Measurements from ENCODE around the gene PCBP2.
A peak's percentile ranks its signal among the peaks of the same experiment; 100 is the strongest.

PCBP2 gene

DNA sequence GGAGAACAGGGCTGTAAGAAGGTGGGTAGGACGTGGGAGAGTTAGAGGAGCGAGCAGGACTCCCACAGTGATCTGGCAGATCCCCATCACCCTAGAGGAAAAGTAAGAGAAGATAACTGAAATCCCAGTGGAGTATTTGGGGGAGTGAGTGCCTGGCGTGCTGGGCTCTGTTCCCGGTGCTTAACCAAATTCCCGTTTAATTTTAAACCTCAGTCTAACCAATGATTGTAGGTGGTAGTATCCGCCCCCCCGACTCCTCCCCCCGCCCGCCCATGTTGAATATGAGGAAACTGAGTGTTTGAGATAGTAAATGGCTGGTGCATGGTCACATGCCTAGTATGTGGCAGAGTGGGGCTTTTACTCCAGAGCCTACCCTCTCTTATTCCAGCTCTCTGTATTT is 50.4 kb downstream of the PCBP2 start:
- H3K4me1 Mint-ChIP-seq (ENCODE audit: low read depth) = peaks cover 39% of the 10 kb centered on the region
- no peaks in the 10 kb centered on the region for H3K27me3 Mint-ChIP-seq
- H3K36me3 Mint-ChIP-seq (ENCODE audit: low read depth) = peaks cover 13% of the 10 kb centered on the region
- no peaks in the 10 kb centered on the region for H3K9me3 Mint-ChIP-seq
- H3K27ac Mint-ChIP-seq = peak overlapping the region; percentile 89
- H3K4me3 Mint-ChIP-seq = peak overlapping the region; percentile 89

DNA sequence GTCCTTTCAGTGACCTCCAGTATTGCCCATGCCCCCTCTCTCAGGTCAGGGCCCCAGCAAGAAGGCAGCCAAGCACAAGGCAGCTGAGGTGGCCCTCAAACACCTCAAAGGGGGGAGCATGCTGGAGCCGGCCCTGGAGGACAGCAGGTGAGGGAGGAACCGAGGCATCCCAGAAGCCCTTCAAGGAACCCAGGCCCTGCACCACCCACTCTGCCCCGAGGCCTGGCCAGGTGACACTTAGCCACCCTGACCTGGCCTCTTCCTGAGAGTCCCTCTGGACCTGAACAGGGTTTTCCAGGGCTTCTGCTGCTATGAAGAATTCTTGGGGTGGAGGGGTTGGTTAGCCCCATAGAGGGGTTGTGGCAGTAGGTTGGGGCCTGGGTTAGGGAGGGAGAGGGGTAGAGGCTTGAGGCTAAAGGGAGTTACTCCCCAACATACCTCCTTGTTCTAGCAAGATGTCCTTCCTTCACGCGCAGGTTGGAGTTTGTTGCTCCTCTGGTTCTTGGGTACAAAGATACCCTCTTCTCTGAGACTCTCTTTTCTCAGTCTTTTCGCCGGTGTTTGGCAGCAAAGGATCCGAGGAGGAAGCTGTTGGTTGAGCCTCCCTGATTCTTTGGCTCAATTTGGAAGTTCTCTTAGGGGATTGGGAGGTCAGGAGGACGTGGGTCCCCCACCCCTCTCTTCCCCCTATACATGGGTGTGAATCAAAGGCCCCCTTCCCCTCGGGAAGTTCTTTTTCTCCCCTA is 51.3 kb downstream of the PCBP2 start:
- H3K27me3 Mint-ChIP-seq = no peaks in the 10 kb centered on the region
- H3K36me3 Mint-ChIP-seq (ENCODE audit: low read depth) = peaks cover 13% of the 10 kb centered on the region
- peaks cover 35% of the 10 kb centered on the region for H3K4me1 Mint-ChIP-seq (ENCODE audit: low read depth)
- H3K27ac Mint-ChIP-seq = no peak overlapping the region
- no peaks in the 10 kb centered on the region for H3K9me3 Mint-ChIP-seq
- no peak overlapping the region for H3K4me3 Mint-ChIP-seq

DNA sequence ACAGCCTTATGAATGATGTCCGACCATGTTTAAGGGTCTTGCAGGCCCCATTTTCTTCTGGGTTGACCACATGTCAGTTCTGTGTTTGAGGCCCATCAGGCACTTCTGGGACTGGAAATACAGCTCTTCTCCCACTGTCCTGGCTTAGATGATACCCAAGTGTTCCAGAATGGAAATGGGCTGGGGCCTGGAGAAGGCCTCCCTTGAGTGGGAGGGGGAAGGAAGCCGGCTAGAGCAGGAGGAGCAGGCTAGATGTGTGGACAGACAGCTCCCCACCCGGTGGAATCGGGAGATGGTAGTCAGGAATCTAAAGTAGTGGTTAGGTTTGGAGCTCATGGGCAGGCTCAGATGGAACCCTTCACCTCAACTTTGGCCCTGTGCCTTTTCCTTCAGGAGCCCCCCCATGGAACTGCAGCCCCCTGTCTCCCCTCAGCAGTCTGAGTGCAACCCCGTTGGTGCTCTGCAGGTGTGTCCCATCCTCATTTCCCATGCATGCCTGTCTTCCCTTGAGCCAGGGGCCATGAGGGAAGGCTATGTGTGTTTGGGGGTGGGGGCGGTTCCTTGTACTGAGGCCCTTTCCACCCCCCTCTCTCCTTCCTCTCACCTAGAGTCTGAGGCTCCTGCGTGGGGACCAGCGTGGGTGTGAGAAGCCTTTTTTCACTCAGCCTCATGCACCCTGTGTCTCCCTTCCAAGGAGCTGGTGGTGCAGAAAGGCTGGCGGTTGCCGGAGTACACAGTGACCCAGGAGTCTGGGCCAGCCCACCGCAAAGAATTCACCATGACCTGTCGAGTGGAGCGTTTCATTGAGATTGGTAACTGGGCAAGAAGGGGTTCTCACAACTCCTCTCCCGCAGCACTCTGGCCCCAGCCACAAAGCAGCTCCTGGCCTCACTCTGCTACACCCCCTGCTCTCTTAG is 52.4 kb downstream of the PCBP2 start:
- H3K4me1 Mint-ChIP-seq (ENCODE audit: low read depth) = peaks cover 30% of the 10 kb centered on the region
- H3K9me3 Mint-ChIP-seq = no peaks in the 10 kb centered on the region
- H3K27ac Mint-ChIP-seq = no peak overlapping the region
- no peak overlapping the region for H3K4me3 Mint-ChIP-seq
- H3K27me3 Mint-ChIP-seq = no peaks in the 10 kb centered on the region
- peaks cover 13% of the 10 kb centered on the region for H3K36me3 Mint-ChIP-seq (ENCODE audit: low read depth)

DNA sequence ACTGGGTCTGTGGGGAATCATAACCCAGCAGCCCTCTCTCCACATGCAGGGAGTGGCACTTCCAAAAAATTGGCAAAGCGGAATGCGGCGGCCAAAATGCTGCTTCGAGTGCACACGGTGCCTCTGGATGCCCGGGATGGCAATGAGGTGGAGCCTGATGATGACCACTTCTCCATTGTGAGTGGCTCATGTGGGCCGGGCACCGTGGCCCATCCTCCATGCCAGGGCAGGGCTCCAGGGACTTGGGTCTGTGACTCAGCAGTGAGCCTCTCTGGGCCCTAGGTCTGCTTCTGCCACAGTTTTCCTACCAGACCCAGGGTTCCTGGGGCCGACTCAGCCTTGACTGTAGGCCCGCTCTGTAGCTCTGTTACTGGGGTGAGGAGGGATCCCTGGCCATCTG is 53.2 kb downstream of the PCBP2 start:
- Mint-ChIP-seq H3K27ac (no peak overlapping the region), H3K36me3 (ENCODE audit: low read depth) (peaks cover 13% of the 10 kb centered on the region), H3K4me1 (ENCODE audit: low read depth) (peaks cover 26% of the 10 kb centered on the region), H3K27me3 (no peaks in the 10 kb centered on the region), H3K4me3 (no peak overlapping the region), H3K9me3 (no peaks in the 10 kb centered on the region)

DNA sequence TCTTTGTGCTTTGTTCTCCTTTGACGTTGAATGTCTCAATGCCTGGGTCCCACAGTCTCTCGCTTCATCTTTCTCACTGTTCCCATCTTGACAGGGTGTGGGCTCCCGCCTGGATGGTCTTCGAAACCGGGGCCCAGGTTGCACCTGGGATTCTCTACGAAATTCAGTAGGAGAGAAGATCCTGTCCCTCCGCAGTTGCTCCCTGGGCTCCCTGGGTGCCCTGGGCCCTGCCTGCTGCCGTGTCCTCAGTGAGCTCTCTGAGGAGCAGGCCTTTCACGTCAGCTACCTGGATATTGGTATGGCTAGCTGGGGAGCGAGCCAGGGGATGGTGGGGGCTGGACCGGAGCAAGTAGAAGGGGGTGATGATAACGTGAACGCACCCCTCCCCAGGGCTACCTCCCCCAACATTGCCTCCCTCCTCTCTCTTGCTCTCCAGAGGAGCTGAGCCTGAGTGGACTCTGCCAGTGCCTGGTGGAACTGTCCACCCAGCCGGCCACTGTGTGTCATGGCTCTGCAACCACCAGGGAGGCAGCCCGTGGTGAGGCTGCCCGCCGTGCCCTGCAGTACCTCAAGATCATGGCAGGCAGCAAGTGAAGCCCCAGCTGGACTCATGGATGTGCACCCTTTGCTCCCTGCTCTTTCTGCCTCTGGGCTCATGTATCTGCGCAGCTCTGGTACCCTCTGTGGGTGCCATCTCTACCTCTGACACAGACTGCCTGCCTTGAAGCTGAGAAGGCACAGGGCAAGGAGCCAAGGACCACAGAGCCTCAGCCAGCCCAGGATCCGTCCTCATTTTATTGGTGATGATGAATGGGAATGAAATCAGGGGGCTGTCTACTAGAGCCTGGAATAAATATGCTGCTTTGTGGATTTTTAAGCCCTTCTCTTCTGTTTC is 53.9 kb downstream of the PCBP2 start:
- no peaks in the 10 kb centered on the region for H3K27me3 Mint-ChIP-seq
- no peak overlapping the region for H3K4me3 Mint-ChIP-seq
- H3K4me1 Mint-ChIP-seq (ENCODE audit: low read depth) = peaks cover 24% of the 10 kb centered on the region
- H3K27ac Mint-ChIP-seq = no peak overlapping the region
- H3K9me3 Mint-ChIP-seq = no peaks in the 10 kb centered on the region
- peaks cover 13% of the 10 kb centered on the region for H3K36me3 Mint-ChIP-seq (ENCODE audit: low read depth)

DNA sequence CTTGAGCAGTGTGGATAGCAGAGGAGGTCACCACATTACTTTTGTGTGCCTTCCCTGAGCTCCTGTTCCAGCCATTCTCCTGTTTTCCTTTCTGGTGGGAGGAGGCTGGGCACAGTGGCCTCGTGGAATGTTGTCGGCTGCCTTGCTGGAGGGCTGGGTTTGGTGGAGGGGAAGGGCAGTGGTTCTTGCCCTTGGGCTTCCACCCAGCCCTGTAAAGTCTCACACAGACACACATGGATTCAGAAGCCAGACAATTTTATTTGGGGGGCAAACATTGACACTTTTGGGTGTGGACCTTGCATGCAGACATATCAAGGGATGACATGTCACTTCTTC is 54.5 kb downstream of the PCBP2 start:
- Mint-ChIP-seq H3K36me3 (ENCODE audit: low read depth) (peaks cover 13% of the 10 kb centered on the region), H3K4me3 (no peak overlapping the region), H3K9me3 (no peaks in the 10 kb centered on the region), H3K27ac (no peak overlapping the region), H3K27me3 (no peaks in the 10 kb centered on the region), H3K4me1 (ENCODE audit: low read depth) (peaks cover 23% of the 10 kb centered on the region)

DNA sequence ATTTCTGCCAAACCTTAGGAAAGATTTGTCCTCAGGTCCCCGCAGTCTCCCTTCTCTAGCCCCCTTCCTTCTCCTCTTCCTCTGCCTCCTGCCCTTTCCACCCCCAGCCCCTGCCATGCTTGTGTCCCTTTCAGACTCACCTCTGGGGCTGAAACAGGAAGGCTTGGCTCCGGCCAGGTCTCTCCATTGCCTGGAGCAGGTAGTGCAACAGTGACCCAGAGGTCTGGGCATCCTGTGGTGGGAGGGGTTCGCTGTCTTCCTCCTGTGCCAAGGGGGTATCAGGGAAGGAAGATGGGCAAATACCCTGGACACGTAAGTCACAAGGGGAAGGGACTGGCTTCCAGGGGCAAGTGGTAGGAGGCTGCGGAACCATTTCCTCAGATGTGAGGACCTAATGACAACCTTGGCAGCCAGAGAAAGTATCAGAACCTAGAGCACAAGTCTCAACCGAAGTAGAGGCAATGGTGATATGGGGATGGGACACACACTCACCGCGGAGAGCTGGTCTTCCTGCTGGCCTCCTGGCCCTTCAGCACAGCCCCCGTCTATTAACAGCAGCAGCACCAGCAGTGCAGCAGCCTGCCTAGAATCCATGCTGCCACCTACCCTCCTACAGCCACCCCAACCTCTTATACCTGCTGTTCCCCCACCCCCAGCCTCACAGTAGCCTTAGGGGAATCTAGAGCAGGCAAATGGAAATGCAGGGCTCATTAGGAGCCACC is 55.1 kb downstream of the PCBP2 start, which contains the start of gene NPFF:
TSS of gene NPFF (minus strand) at position 604 of the 722 bp plus-strand sequence. CDS start at position 594, 10 bp downstream.
- Mint-ChIP-seq H3K27me3 (no peaks in the 10 kb centered on the region), H3K27ac (no peak within 1 kb of the TSS), H3K9me3 (no peaks in the 10 kb centered on the region), H3K4me3 (no peak within 1 kb of the TSS), H3K4me1 (ENCODE audit: low read depth) (peaks cover 17% of the 10 kb centered on the region), H3K36me3 (ENCODE audit: low read depth) (peaks cover 13% of the 10 kb centered on the region)

DNA sequence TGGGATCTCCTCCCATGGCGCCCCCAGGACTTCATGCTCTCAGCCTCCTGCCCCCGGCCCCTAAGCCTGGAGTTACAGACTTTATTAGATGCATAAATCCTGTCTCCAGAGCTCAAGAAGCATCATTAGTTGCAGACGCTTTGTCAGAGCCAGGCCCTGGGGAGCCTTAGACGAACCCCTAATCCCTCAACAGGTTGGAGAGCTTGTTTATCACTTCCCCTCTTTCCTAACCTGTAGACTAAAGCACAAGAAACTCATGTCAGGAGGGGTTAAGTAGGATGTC is 55.6 kb downstream of the PCBP2 start:
- peaks cover 13% of the 10 kb centered on the region for H3K4me1 Mint-ChIP-seq (ENCODE audit: low read depth)
- peaks cover 13% of the 10 kb centered on the region for H3K36me3 Mint-ChIP-seq (ENCODE audit: low read depth)
- H3K27ac Mint-ChIP-seq = no peak overlapping the region
- no peaks in the 10 kb centered on the region for H3K27me3 Mint-ChIP-seq
- no peaks in the 10 kb centered on the region for H3K9me3 Mint-ChIP-seq
- H3K4me3 Mint-ChIP-seq = no peak overlapping the region

DNA sequence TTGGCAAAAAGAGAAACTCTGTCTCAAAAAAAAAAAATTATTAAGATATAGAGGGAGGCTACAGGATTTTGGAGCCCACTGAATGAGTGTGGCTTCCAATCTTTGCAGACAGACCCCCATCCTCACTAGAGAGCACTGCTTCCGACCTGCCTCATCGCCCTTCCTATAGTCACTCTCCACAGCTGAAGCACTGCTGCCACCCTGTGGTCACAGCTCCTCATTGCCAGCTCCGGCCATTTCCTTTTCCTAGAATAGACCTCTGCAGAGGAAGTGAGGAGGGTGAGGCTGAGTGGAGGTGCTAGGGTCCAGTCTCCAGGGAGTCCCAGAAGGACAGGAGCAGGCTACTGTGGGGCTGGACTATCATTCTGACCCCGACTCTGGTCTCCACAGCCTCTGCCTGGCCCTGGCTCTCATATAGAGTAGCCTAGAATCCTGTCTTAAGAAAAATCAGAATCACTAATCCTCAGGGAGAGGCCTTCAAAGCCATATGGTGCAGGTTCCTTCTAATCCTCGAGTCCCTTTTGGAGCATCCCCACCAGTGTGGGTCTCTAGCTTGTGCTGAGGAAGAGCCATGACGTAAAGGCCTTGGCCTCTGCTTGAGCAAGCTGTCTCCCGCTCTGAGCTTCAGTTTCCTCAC is 56.8 kb downstream of the PCBP2 start:
- Mint-ChIP-seq H3K27me3 (no peaks in the 10 kb centered on the region), H3K4me3 (no peak overlapping the region), H3K36me3 (ENCODE audit: low read depth) (peaks cover 13% of the 10 kb centered on the region), H3K27ac (peak overlapping the region; percentile 26), H3K9me3 (no peaks in the 10 kb centered on the region), H3K4me1 (ENCODE audit: low read depth) (peaks cover 5% of the 10 kb centered on the region)

DNA sequence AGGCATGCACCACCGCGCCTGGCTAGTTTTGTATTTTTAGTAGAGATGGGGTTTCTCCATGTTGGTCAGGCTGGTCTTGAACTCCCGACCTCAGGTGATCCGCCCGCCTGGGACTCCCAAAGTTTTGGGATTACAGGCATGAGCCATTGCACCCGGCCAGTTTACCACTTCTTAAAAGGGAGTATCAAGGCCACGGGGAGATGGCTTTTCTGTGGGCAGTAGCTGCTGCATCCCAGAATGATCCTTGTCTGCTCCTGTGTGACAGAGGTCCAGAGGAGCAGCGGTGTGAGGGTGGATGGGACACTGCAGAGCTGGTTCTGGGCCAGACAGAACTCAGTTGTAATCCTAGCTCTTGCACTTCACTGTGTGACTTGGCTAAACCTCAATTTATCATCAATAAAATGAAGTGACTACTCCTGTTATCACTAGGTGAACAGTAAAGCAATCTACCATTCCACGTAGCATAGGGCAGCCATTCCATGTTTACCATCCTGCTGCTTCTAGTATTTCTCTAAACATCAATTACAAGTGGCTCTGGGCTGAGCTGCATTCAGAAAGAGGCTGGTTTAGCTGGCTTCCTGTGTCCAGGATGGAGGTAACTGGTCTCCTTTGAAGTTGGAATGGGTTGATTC is 58.4 kb downstream of the PCBP2 start:
- Mint-ChIP-seq H3K36me3 (ENCODE audit: low read depth) (peaks cover 11% of the 10 kb centered on the region), H3K4me3 (no peak overlapping the region), H3K4me1 (ENCODE audit: low read depth) (peaks cover 5% of the 10 kb centered on the region), H3K27me3 (no peaks in the 10 kb centered on the region), H3K27ac (peak overlapping the region; percentile 38), H3K9me3 (no peaks in the 10 kb centered on the region)

DNA sequence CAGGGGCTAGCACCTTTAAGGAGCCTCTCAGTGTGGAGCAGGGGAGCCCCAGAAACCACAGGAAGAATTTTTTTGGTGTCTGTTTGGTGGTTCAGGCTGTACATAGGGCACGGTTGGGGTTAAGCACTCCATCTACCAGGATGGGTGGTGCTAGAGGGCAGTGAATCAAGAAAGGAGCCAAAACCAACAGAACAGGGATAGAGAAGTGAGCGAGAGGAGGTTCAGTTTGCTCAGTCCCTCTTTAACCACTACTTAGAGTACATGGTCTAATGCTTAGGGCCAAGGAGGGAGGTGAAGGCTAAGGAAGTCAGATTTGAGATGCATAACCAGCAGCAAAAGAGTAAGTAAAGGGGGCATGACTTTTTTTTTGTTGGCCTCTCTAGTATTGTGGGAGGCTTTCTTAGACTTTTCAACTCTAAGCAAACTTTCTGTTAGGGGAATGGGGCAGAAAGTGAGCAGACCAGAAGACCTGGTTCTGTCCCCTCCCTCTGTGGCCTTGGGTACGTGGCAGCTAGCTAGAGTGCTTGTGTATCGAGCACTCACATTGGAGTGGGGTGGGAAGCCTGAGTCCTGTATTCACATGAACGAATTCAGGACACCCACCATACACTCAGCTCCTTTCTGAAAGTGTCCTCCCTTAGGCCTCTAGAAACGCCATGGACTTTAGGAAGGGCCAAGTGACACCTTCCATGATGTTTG is 62.0 kb downstream of the PCBP2 start:
- H3K36me3 Mint-ChIP-seq (ENCODE audit: low read depth) = peaks cover 15% of the 10 kb centered on the region
- no peak overlapping the region for H3K27ac Mint-ChIP-seq
- no peaks in the 10 kb centered on the region for H3K27me3 Mint-ChIP-seq

DNA sequence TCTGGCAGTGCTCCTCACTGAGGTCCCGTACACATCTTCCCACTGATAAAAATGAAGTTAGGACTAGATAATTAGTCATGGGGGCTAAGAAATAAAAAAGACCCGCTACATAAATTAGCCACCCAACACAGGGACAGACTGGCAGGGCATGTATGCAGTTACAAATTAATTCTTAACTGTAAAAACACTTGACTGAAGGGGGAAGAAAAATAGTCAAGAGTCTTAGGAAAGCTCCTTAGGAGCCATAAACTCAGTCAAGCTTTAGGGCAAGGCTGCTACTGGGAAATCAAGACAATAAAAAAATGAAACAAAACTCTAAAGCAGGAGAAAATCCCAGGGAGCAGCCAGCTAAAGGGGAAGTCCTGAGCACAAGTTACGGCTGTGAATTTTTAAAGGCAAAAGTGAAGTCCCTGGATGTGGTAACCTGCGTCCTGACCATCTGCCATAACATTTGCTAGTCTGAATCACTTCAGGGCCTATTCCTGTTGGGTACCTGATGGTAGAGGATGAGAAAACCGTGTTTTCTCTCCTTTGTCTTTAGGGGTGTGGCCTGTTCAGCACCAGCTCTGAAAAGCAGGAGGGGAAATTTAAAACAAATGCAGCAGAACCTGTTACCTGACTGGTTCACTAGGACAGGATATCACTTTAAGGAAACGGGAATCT is 62.9 kb downstream of the PCBP2 start:
- Mint-ChIP-seq H3K4me1 (ENCODE audit: low read depth) (no peaks in the 10 kb centered on the region), H3K9me3 (no peaks in the 10 kb centered on the region), H3K27ac (no peak overlapping the region), H3K27me3 (no peaks in the 10 kb centered on the region), H3K36me3 (ENCODE audit: low read depth) (peaks cover 21% of the 10 kb centered on the region), H3K4me3 (no peak overlapping the region)

More for the DNA sequence above, 62.0 kb downstream of the PCBP2 start:
- H3K9me3 Mint-ChIP-seq = no peaks in the 10 kb centered on the region
- no peaks in the 10 kb centered on the region for H3K4me1 Mint-ChIP-seq (ENCODE audit: low read depth)
- no peak overlapping the region for H3K4me3 Mint-ChIP-seq

DNA sequence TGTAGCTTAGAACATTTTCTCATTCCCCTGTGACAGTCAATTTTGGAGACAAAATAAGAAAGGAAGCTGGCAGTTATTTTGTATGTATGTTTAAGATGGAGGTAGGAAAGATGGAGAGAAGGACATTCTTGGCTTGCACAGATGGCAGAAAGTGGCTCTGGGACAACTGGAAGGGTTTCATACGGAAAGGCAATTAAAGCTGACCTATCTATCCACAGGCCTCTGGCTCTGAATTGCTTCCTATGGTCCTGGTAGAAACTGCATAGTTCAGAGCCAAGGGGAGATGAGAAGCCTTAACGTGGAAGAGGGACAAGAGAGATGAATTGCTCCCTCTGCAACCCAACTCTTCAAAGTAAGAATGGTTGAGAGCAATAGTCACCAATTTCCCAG is 63.4 kb downstream of the PCBP2 start:
- no peaks in the 10 kb centered on the region for H3K4me1 Mint-ChIP-seq (ENCODE audit: low read depth)
- no peak overlapping the region for H3K4me3 Mint-ChIP-seq
- no peaks in the 10 kb centered on the region for H3K27me3 Mint-ChIP-seq
- peaks cover 26% of the 10 kb centered on the region for H3K36me3 Mint-ChIP-seq (ENCODE audit: low read depth)
- H3K27ac Mint-ChIP-seq = no peak overlapping the region
- no peaks in the 10 kb centered on the region for H3K9me3 Mint-ChIP-seq

Measured in stimulated activated naive CD8-positive, alpha-beta T cell treated with anti-CD3 and anti-CD28 coated beads, Interleukin-15, Interleukin-2, amounts not matched to agents 100 ng/mL and 50 ng/mL, for 24 hours (primary cell).